ENCODE data around the gene NSMCE4A. TPM values are rescaled to one million over a fixed set of nuclear protein-coding genes. Genes with fewer than 3 reads are reported as not detected.
"Not testable (repeated sequence)": the region's sequence is repeated elsewhere in the genome, so short reads cannot be mapped to it uniquely, and the experiment has no call there.

Gene NSMCE4A
- total RNA-seq, 1 donor from 2014 or later: 33.9 TPM

DNA sequence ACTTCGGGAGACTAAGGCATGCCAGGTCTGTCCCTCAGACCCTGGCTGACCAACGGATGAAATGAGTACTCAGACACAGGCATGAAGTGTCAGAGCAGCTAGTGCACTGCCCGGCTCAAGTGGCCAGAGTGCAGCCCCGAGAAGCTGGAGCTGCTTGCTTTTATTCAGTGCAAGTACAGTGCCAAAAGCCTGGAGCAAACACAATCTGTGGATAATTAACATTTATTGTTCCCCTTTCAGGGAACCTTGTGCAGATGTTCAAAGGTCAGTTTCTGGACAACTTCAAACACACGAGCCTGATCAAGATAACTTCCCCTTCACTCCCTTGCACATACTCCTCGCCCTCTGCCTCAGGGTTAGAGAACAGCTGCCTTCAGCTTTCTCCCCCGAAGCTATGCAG, 39.3 kb downstream of the NSMCE4A start:
- no peak for ATAC-seq

DNA sequence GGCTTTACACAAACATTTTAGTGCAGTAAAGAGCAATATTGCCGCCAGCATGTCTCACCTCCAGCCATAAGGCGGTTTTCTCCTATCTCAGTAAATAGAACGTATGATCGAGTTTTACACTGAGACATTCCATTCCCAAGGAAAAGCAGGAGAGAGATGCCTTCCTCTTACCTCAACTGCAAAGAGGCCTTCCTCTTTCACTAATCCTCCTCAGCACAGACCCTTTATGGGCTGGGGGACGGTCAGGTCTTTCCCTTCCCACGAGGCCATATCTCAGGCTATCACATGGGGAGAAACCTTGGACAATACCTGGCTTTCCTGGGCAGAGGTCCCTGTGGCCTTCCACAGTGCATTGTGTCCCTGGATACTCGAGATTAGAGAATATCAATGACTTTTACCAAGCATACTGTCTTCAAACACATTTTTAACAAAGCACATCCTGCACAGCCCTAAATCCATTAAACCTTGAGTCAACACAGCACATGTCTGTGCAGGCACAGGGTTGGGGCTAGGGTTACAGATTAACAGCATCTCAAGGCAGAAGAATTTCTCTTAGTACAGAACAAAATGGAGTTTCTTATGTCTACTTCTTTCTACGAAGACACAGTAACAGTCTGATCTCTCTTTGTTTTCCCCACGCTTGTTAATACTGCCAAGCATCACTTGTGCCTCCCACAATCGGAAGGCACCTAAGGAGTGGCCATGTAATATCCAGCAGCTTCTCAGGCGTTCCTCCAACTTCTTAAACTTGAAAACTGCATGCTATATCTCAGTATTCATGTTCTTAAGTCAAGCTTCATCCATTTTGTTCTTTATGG, 44.5 kb downstream of the NSMCE4A start:
- not testable (repeated sequence) for ATAC-seq

DNA sequence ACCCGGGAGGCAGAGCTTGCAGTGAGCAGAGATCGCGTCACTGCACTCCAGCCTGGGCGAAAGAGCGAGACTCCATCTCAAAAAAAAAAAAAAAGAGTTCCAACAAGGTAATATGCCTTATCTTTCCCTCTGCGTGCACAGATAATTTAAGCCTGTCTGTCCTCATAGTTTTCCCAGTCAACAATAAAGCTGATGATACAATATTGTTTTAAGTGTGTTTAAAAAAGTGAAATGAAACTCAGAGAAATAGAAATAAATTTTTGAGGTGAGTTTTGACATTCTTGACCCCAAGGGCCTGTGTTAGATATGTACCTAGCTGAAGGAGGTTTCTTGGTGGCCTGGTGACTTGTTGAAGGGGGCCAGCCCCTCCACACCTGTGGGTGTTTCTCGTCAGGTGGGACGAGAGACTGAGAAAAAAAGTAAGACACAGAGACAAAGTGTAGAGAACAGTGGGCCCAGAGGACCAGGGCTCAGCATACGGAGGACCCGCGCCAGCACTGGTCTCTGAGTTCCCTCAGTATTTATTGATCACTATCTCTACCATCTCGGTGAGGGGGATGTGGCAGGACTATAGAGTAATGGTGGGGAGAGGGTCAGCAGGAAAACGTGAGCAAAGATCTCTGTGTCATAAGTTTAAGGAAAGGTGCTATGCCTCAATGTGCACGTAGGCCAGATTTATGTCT, 45.3 kb downstream of the NSMCE4A start:
- ATAC-seq: not testable (repeated sequence)

DNA sequence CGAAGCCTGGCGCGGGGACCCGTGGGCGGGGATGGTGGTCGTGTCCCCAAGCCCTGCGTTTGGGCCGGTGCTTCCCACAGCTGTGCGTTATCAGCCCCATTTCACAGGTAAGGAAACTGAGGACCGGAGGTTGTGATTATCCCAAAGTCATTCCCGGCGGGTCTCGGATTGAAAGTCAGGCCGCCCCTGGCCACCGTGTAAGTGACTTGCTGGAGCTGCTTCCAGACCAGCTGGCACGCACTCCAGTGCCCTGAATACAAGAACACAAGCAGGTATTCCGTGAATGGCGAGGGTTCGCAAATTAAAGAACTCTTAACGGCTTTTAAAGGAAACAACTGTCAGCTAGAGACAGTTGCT, 46.5 kb downstream of the NSMCE4A start:
- no peak for ATAC-seq

DNA sequence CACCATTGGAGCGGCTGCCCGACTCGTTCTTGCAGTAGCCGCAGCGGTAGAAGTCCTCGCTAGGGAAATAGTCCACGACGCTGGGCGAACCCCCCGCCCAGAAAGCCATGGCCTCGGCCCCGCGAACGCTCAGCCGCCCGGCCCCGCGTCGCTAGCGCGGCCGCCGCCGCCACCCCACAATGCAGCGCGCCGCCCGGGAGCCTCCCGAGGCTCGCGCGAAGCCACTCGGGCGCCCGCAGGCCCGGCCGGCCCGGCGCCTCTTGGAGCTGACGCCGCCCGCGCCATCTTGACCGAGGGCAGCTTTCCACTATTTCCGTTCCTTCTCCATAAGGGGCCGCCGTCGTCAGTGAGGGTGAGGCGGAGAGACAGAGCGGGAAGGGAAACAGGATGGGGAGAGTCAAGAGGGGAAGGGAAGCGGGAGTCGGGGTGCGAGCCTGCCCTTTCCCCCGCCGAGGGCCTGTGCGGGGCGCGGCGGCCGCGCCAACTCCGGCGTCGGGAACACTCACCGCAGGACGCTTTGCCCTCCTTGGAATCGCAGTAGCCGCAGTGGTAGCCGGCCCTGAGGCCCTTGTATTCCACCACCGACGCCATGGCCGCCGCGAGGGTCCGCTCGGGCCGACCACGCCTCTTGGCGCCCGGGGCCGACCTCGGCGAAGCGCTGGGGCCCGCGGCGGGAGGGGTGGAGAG, 47.0 kb downstream of the NSMCE4A start, which contains the start of gene ATE1:
ATE1 (minus strand) TSS at position 191 of the 687 bp plus-strand sequence; CDS start at position 109, 82 bp downstream.
- peak; percentile 96 for ATAC-seq

DNA sequence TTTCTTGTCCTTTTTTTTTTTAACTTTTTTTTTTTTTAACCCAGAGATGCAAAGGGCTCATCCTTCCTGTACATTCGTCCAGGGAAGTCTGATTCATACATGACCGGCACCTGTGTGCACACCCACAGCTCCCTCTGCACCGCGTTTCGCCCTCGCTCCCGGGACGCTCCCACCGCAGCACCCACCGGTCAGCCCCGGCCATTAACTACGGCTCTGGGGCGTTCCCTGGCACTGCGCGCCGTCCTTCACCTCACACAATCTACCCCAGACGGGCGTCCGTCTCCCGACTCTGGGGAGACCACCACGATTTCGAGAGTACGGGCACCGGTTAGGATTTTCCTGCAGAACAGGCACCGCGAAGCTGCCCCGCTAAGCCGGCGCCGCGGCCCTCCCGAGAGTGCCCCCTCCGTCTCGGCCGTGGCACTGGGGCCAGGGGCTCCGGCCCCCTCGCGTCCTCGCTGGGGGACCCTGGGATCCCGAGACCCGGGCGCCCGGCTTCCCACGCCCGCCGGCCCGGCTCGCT, 47.6 kb downstream of the NSMCE4A start:
- ATAC-seq: peak; percentile 87

DNA sequence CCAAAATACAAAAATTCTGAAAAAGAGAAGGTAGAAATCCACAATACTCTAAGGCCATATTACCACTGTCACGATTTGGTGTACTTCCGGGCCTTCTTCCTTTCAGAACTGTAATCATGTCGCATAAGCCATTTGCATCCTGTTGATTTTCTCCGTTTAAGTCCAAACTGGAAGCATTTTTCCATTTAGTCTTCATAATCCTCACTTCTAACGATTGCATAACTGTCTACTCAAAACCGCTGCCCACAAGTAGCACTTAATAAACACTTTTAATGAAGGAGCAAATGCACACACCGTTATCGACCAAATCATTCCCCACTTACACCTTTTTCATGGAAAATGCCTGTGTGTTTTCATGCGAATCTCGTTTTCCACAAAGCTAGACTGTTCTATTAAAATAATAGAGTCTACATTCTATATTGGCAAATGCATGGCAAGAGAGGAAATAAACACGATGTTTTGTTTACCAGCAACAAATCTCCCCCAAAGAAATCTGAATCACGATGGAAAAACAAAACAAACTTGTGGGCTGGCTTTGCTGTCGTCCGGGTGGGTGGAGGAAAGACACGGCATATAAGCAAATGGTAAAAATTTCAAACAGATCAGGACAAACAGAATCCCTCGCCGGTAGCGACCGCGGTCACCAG, 48.2 kb downstream of the NSMCE4A start:
- no peak for ATAC-seq

DNA sequence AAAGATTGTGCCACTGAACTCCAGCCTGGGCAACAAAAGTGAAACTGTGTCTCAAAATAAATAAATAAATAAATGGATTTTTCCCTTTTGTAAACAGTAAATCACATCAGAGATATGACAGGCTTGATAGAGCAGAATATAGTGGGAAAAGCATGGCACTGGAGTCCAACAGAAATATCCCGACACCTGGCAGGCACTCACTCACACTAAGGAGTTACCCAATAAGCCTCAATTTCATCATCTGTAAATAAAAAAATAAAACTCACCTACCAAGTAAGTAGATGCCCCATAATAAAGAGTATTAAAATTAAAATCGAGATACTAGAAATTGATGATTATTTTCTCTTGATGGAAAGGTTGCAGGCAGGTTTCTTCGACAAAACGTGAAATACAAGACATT, 48.9 kb downstream of the NSMCE4A start:
- ATAC-seq: no peak

DNA sequence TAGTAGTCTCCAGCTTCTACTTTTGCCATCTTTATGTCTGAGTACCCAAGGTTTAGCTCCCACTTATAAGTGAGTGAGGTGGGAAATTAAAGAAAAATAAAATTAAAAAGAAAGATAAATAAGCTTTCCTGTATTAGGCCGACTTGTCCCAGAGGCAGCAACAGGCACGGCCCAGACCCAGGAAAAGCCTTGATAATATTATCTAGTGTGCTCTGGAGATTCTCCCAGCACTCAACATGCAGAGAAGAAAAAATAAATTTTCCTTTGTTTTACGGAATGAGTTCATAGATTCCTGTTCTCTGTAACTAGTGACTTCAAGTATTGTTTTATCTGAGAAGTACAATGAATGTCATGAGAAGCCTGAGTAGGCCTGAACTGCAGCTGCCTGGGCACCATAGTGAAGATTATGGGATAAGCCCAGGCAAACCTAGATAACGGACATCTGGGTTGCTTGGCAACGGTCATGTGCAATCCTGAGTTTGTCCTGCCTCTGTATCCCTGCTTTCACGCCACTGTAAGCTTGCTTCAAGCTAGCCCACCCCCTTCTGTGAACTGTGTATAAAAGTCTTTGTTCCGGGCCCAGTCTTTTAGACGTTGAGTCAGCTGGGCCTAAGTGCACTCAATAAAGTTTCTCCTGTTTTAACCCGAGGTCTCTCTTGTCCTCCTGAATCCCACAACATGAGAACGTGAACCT, 53.6 kb downstream of the NSMCE4A start:
- ATAC-seq: no peak

DNA sequence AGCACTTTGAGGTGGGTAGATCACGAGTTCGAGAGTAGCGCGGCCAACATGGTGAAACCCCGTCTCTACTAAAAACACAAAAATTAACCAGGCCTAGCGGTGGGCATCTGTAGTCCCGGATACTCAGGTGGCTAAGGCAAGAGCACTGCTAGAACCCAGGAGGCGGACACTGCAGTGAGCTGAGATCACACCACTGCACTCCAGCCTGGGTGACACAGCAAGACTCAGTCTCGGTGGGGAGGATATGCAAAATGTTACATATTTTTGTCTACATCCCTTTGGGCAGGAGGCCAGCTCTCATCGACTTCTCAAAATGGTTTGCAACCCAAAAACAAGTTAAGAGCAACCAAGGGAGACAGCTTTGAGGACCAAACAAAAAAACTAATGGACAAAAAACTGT, 55.4 kb downstream of the NSMCE4A start:
- no peak for ATAC-seq

DNA sequence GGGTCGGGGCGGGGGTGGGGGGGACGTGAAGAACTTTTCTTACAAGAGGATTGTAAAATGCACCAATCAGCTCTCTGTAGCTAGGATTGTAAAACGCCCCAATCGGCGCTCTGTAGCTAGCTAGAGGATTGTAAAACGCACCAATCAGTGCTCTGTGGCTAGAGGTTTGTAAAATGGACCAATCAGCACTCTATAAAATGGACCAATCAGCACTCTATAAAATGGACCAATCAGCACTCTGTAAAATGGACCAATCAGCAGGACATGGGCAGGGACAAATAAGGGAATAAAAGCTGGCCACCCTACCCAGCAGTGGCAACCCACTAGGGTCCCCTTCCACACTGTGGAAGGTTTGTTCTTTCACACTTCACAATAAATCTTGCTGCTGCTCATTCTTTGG, 56.2 kb downstream of the NSMCE4A start:
- ATAC-seq: not testable (repeated sequence)

DNA sequence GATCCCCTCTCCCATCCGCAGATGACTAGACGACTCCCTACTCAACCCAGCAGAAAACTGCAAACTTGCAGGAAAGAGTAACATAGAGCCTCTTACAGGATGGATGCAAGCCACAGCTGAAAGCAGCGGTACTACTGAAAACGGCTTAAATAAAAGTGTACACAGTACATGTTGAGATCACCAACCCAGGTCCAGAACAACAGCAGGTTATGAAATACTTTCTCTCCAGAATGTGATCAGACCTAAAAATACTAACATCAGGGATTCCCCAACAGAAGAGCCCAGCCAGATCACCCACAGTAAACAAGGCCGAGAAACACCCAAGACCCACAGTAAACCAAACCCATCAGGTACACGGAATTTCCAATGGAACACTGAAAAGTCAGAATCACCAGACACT, 60.4 kb downstream of the NSMCE4A start:
- ATAC-seq: no peak

DNA sequence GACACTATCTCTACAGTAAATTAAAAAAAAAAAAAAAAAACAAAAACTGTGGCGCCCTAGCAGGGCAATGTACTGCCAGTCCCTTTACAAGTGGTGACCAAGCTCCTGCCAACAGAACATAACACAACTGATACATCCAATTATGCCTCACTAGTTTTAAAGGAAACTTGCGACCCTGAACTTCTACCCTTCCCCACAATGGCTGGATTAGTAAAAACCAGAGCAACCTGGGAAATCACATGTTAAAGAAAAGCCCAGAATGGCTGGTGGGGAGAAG, 63.7 kb downstream of the NSMCE4A start:
- ATAC-seq: no peak

DNA sequence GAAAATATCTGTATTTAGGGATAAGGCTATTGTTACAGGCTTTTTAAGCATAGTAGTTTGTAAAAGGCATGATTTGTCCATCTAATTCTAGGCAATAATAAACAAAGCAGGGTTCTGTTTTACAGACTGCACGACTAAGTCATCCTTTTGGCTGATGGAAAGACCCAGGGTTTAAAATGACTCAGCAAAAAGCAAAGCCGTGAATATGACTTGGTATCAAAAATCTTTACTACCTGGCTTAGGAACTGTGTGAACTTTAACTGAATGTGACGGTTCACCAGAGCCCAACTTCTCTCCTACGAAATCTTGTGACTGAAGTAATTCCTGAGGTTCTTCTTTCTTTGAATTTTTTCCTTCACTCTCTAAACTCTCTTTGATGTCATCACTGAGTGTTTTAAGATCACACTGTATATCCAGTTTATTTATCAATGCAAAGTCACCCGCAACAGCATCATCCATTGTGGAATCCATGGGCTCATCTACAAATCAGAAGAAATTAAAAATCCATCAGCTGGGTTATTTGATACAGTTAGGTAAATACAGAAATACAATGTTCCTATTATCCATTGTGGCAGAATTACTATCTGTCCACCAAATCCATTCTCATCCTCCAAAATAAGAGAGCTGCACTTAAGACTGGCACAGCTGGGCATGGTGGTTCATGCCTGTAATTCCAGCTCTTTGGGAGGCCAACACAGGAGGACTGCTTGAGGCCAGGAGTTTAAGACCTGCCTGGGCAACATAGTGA, 64.2 kb downstream of the NSMCE4A start:
- no peak for ATAC-seq

Other genes starting within 250 kb of the NSMCE4A start
- 20.3 TPM for gene ATE1, start 47.2 kb downstream of the NSMCE4A start, total RNA-seq
- 90.0 TPM for gene TACC2, start 13.9 kb upstream of the NSMCE4A start, total RNA-seq

Data from esophagus mucosa (tissue), 1 donor.